ENCODE results near the gene ARFIP1. TPM values are rescaled to one million over a fixed set of nuclear protein-coding genes. Genes with fewer than 3 reads are reported as not detected.

Gene ARFIP1
- total and polyA plus RNA-seq, 2 of the 8 experiments (the other 6 are each of a cell fraction or from before 2014, with no cell fraction given): 13.5 to 38.0 TPM

- Histone ChIP-seq H4K91ac (replicated peaks; ENCODE audit: insufficient read length, low read length) (no peak overlapping the region), H3K4ac (replicated peaks; ENCODE audit: insufficient read length, low read depth, low read length) (no peak overlapping the region), H3K18ac (ENCODE audit: extremely low read depth, low read length) (no peak overlapping the region), H3K27ac (ENCODE audit: low read depth, low read length) (no peak overlapping the region), H2BK5ac (ENCODE audit: low read depth, low read length) (no peak overlapping the region), H3K9ac (replicated peaks in 1 of 4; ENCODE audit: extremely low read depth in 1 of 4, low read depth in 3 of 4, low read length in 3 of 4) (no peak overlapping the region), H4K8ac (ENCODE audit: extremely low read depth, insufficient read depth, low read length) (no peak overlapping the region), H3K4me3 (ENCODE audit: extremely low read depth in 1 of 4, insufficient read depth in 2 of 4, low read depth in 3 of 4, low read length in 4 of 4) (no peak overlapping the region), H2AK5ac (ENCODE audit: low read depth, low read length) (no peak overlapping the region), H3K9me3 (ENCODE audit: insufficient read depth in 2 of 2, low read depth in 1 of 2, low read length in 1 of 2) (peaks cover 0 to 6% of the 10 kb centered on the region in 2 experiments; a peak in 1 of 4 replicates), H3K36me3 (ENCODE audit: control insufficient read depth in 2 of 4, insufficient read depth in 4 of 4, low read length in 3 of 4) (peaks cover 0 to 12% (median 0%) of the 10 kb centered on the region in 4 experiments; a peak in 2 of 8 replicates), H3K56ac (replicated peaks; ENCODE audit: insufficient read length, low read depth, low read length) (no peak overlapping the region), H3K23ac (ENCODE audit: insufficient read length) (no peak overlapping the region), H3K79me1 (ENCODE audit: low read depth, low read length) (peaks cover 7% of the 10 kb centered on the region), H4K20me1 (replicated peaks in 1 of 2; ENCODE audit: control insufficient read depth in 1 of 2, insufficient read depth in 2 of 2, low read length in 2 of 2) (no peaks in the 10 kb centered on the region), H3K4me1 (replicated peaks in 1 of 4; ENCODE audit: control insufficient read depth in 3 of 4, insufficient read depth in 4 of 4, low read length in 3 of 4) (no peaks in the 10 kb centered on the region; a peak in 2 of 7 replicates), H2BK120ac (replicated peaks; ENCODE audit: low read depth, low read length) (no peak overlapping the region), H2BK20ac (ENCODE audit: low read length) (no peak overlapping the region), H4K5ac (ENCODE audit: insufficient read length, low read depth, low read length) (no peak overlapping the region), H2BK12ac (ENCODE audit: low read depth, low read length) (no peak overlapping the region), H2BK15ac (ENCODE audit: low read length) (no peak overlapping the region), H3K27me3 (replicated peaks in 1 of 4; ENCODE audit: control insufficient read depth in 3 of 4, extremely low read depth in 1 of 4, insufficient read depth in 3 of 4, low read length in 3 of 4) (no peaks in the 10 kb centered on the region), H2AFZ (ENCODE audit: low read length) (no peak overlapping the region), H3K23me2 (ENCODE audit: low read depth, low read length) (no peaks in the 10 kb centered on the region), H3K79me2 (ENCODE audit: control insufficient read depth in 1 of 2, insufficient read depth in 2 of 2, low read length in 2 of 2) (no peaks in the 10 kb centered on the region), H3K14ac (ENCODE audit: insufficient read length) (no peak overlapping the region), H3K4me2 (ENCODE audit: insufficient read depth in 1 of 2, low read depth in 2 of 2, low read length in 2 of 2) (no peak overlapping the region)
- ChIA-PET CTCF (ENCODE audit: partially characterized antibody) (no interaction called here), POLR2A (ENCODE audit: partially characterized antibody) (no interaction called here)
- WGBS, 2 experiments (ENCODE audit: extremely low coverage in 1 of 2, insufficient coverage in 1 of 2, insufficient read length in 1 of 2, insufficient replicate concordance in 2 of 2, low coverage in 1 of 2, low lambda C conversion rate in 2 of 2, missing lambda C conversion rate in 1 of 2): 100% methylated on average over 1 of the region's 1 CpG; no CpG with 5 or more reads in 1 of the 2 experiments
- FAIRE-seq (no peak), DNase-seq (ENCODE audit: low read depth in 1 of 2, low spot score in 2 of 2) (no peak)
- TF ChIP-seq RNF2 (IDR thresholded peaks at IDR 0.05; ENCODE audit: borderline replicate concordance, low read depth, low read length, missing control alignments, poor library complexity, severe bottlenecking) (no peak), GTF2F1 (IDR thresholded peaks at IDR 0.05; ENCODE audit: borderline replicate concordance, low read depth, low read length) (no peak), CREB1 (IDR thresholded peaks at IDR 0.05) (no peak), TEAD4 (IDR thresholded peaks at IDR 0.05; ENCODE audit: low read depth, low read length) (no peak), CBX8 (IDR thresholded peaks at IDR 0.05; ENCODE audit: borderline replicate concordance, low read depth, low read length) (no peak), FOSL1 (IDR thresholded peaks at IDR 0.05; ENCODE audit: insufficient read depth, low read depth, low read length) (no peak), JUN (IDR thresholded peaks at IDR 0.05; ENCODE audit: low read depth, low read length) (no peak), POLR2AphosphoS5 (IDR thresholded peaks at IDR 0.05; ENCODE audit: low read depth, low read length) (no peak), TAF1 (IDR thresholded peaks at IDR 0.05; ENCODE audit: low read depth, low read length) (no peak)
Observed at GRCh38 chr4:152822323-152822722, 42.6 kb downstream of the ARFIP1 start.
